Coronary artery (tissue), 2 donors: ENCODE data around the gene PSD4.

Experiments
- DNase-seq: peaks from one replicate; pipeline ENCODE4 v3.0.0-alpha.2; 2017; ENCODE audit warnings: low spot score
- H3K27ac ChIP-seq, 2 donors: fragments of 200-600 bp; sonication (generic); one replicate each; pipeline ENCODE4 v1.5.1; 2016 to 2019
- H3K4me3 ChIP-seq: fragments of 200-600 bp; sonication (generic); 2 replicates; pipeline ENCODE4 v1.5.1; 2016; ENCODE audit warnings: mild to moderate bottlenecking, moderate library complexity
- CTCF ChIP-seq: fragments of 200-600 bp; sonication (generic); IDR thresholded peaks from one replicate; pipeline ENCODE4 v1.5.1; 2019; ENCODE audit warnings: antibody characterized with exemption

The PSD4 gene

GRCh38 chr2:113164215-113164929 is 9.4 kb upstream of the PSD4 start:
- peak; percentile 33 for DNase-seq
- Histone ChIP-seq H3K27ac (no peak overlapping the region), H3K4me3 (no peak overlapping the region)
- TF ChIP-seq CTCF = no peak

GRCh38 chr2:113164930-113165585 is 8.7 kb upstream of the PSD4 start:
- no peak overlapping the region for H3K4me3 ChIP-seq
- no peak for TF ChIP-seq CTCF
- no peak overlapping the region for H3K27ac ChIP-seq
- DNase-seq = peak; percentile 29

- no peak overlapping the region for H3K27ac ChIP-seq
- TF ChIP-seq CTCF = no peak
- DNase-seq = no peak
- H3K4me3 ChIP-seq = no peak overlapping the region
Measured at GRCh38 chr2:113166187-113166645, 7.6 kb upstream of the PSD4 start.

GRCh38 chr2:113167115-113167932 is 6.4 kb upstream of the PSD4 start:
- DNase-seq = peak; percentile 67
- TF ChIP-seq CTCF = no peak
- no peak overlapping the region for H3K4me3 ChIP-seq
- H3K27ac ChIP-seq = no peak overlapping the region

GRCh38 chr2:113167962-113168340 is 5.8 kb upstream of the PSD4 start:
- no peak for DNase-seq
- no peak overlapping the region for H3K27ac ChIP-seq
- no peak for TF ChIP-seq CTCF
- H3K4me3 ChIP-seq = no peak overlapping the region

GRCh38 chr2:113169002-113169530 is 4.7 kb upstream of the PSD4 start:
- TF ChIP-seq CTCF = no peak
- DNase-seq = no peak
- Histone ChIP-seq H3K27ac (no peak overlapping the region), H3K4me3 (no peak overlapping the region)
